GM12874 (cell line): ENCODE measurements around the gene FAM229B.

Source experiments
- TF ChIP-seq, protein P1 (sequence below): IDR thresholded peaks from 2 replicates; pipeline ENCODE4 v1.5.1; 2011; ENCODE audit warnings: low read depth, mild to moderate bottlenecking, control low read depth, low read length, moderate library complexity; ENCODE audit not compliant: insufficient read depth

FAM229B gene, protein sequence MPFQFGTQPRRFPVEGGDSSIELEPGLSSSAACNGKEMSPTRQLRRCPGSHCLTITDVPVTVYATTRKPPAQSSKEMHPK

DNA sequence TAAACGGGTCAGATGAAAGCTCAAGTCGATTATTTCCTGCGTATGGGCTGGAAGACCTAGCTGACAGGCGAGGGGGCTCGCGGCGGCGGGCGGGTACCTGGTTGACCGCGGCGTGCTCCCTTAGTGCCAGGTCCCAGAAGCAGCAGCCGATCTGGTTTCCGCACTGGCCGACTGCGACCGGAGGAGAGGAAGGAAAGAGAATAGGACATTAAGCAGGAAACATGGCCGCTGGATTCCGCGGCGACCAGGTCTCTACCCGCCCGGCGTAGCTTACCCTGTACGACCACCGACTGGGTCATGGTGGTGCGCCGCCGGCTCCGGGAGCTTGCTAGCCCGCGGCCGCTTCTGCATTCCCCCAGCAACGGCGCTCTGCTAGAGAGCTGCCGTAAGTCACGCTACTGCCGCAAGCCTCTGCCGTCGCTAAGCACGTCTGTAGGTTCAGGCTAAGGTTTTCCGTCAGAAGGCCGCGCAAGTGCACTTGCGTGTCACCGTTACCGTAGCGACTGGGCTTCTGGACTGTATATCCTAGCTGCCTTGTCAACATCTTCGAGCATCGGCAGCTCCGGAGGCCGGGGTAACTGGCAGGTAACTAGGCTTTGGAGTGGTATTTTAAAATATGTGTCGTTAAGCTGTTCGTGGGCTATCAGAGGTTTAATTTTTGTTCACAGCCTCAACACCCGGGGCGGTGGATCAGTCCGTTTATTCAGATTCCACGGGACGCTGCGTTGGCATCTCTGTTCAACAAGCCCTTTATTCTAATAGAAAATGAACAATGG, at the start of gene FAM229B, which contains the start of gene TUBE1:
Gene FAM229B (plus strand): TSS at position 456 of the 776 bp plus-strand sequence. CDS start 11,693 bp downstream, outside the sequence.
Gene TUBE1 (minus strand): TSS at position 347 of the 776 bp plus-strand sequence. CDS start 48 bp downstream, at position 299.
- TF ChIP-seq, protein P1, sequence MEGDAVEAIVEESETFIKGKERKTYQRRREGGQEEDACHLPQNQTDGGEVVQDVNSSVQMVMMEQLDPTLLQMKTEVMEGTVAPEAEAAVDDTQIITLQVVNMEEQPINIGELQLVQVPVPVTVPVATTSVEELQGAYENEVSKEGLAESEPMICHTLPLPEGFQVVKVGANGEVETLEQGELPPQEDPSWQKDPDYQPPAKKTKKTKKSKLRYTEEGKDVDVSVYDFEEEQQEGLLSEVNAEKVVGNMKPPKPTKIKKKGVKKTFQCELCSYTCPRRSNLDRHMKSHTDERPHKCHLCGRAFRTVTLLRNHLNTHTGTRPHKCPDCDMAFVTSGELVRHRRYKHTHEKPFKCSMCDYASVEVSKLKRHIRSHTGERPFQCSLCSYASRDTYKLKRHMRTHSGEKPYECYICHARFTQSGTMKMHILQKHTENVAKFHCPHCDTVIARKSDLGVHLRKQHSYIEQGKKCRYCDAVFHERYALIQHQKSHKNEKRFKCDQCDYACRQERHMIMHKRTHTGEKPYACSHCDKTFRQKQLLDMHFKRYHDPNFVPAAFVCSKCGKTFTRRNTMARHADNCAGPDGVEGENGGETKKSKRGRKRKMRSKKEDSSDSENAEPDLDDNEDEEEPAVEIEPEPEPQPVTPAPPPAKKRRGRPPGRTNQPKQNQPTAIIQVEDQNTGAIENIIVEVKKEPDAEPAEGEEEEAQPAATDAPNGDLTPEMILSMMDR: 0 out of 2 replicates have a peak, but pooled peaks have one; percentile 2

DNA sequence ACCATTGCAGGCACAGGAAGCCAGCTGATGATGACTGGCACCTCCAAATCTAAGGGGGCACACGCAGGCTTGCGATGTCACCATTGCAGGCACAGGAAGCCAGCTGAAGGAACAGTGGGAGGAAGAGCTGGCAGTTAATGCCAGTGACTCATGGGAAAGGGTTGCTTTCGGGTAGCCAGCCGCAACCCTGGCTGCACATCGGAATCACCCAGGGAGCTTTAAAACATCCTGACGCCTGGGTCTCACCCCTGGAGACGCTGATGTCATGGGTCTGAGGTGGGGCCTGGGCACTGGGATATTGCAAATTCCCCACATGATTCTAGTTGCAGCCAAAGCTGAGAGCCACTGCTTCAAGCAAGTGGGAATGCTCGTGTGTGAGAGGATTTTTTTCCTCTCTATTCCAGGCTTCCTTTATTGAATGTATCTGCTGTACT, 49.6 kb upstream of the FAM229B start:
- TF ChIP-seq, protein P1: no peak

DNA sequence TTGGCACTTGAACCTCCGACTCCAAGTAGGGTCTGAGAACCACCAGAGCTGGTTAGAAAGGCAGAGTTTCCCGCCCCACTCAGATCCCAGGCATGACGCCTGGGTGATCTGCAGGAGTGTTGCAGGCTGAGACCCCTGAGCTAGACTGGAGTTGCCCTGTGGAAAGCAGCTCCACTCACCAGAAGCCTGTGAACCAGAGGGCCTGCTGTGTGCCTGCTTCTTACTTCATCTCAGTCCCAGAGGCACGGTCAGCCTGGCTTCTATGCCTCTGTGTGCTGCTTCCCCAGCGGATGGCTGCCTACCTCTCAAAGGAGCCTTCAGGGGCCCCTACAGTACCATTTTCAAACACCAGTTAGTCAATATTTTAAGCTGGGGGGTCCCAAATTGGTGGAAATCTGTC, 49.1 kb upstream of the FAM229B start:
- TF ChIP-seq, protein P1: no peak

DNA sequence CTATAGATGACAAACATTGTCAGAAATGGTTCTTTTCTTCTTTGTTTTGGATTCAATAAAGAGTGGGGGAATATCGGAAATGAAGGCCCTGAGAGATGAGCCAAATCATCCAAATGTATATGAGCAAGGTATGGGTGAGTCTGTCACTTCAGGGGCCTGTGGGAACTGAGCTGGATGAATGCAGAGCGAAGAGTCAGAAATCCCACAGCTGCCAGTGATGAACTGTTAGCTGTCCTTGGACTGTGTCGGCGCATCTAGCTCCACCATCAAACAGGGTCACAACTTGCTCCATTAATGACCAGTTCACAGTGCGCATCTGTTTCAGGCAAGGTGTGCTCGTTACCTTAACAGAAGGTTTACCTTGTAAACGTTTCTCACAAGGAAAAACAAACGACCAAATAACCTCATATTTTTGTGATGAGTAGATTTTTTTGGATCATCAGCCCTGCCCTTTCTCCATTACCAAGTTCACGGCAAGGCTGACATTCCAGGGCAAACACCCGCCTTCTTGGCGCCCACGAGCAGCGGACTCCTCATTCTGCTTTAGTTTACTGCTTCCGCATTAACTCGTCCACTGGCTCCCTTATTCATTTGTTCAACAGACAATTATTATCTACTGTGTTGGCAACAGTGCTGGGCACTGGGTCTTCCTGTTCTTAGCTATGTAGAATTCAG, 48.5 kb upstream of the FAM229B start:
- TF ChIP-seq, protein P1: no peak

DNA sequence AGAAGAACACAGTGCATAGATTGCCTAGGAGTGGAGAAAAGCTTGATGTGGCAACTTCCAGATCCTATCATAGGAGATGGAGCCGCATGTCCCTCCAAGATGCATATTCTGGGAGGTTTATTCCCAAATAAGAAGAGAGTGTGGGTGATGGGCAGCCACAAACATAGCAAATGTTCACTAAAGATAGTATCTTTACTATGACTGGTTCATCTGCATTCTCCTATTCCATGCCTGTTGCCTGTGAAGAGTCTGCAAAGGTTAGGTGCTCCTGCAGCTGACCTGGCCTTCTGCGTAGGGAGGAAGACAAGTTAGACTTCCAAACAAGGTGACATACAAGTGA, 48.0 kb upstream of the FAM229B start:
- TF ChIP-seq, protein P1: no peak

DNA sequence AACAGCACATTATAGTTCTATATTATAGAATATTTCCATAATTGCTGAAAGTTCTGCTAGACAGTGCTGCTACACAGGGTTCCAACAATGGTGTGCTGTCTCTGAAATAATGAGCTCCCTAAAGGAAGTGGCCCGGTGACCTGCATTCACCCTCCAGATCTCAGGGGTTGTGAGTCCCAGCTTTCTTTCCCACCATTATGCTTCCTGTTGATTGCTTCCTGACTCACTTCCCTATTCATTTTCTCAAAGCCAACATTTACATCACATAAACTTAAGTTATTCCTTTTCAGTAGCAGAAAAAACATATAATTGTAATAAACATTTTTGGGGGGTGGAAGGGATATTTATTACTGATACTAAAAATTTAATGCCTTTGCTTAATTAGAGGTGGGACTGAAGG, 46.4 kb upstream of the FAM229B start:
- TF ChIP-seq, protein P1: no peak

DNA sequence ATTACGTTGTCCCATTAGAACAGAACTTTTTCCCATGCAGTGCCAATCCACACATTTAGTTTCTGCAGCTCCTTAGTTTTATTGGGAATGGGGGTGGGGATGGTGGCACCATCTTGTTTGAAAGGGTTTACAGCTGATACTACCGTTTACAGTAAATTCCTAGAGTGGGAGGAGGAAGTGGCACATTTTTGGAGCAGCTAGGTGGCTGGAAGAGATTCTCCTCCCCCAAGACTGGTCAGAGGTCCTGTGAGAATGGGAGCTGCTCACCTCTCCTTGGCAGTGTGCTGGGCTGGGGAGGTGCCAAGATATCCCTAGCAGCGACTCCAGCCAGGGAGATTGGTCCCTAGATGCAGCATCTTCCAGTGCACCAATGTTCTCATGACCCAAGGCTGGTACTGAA, 45.9 kb upstream of the FAM229B start:
- TF ChIP-seq, protein P1: no peak
